A673 (cell line): Measurements from ENCODE around the gene SLC48A1. TPM values are rescaled to one million over a fixed set of nuclear protein-coding genes. Genes with fewer than 3 reads are reported as not detected.
A peak's percentile ranks its signal among the peaks of the same experiment; 100 is the strongest.

Experiments used
- BruUV-seq: library from RNA; stranded (reverse); fragments of 400-500 nt; replicated peaks from 2 replicates; lab custom pipeline; 2021; lab: Mats Ljungman, UMichigan
- CTCF ChIA-PET: fragments of 300-600 bp; sonication (Branson Sonifier 250); formaldehyde crosslinking; loops from one replicate; lab custom pipeline; 2022; ENCODE audit warnings: antibody characterized with exemption; lab: Charles Lee
- POLR2A ChIA-PET: fragments of 300-600 bp; sonication (Branson Sonifier 250); formaldehyde crosslinking; loops from one replicate; lab custom pipeline; 2022; ENCODE audit warnings: antibody characterized with exemption; ENCODE audit not compliant: low non-redundant PET; lab: Charles Lee
- DNase-seq: peaks from one replicate; pipeline ENCODE4 v3.0.0-alpha.2; 2015; ENCODE audit warnings: low spot score
- H3K27ac ChIP-seq: fragments of 200-600 bp; sonication (generic); 2 replicates; pipeline ENCODE4 v1.5.1; 2016; ENCODE audit warnings: mixed run types, low read depth, mild to moderate bottlenecking, mixed read lengths, antibody characterized with exemption, low read length; ENCODE audit not compliant: poor library complexity, severe bottlenecking
- H3K27me3 ChIP-seq: fragments of 200-600 bp; sonication (generic); replicated peaks from 2 replicates; pipeline ENCODE4 v1.6.1; 2017; ENCODE audit warnings: mixed run types, low read depth, mild to moderate bottlenecking, mixed read lengths, antibody characterized with exemption, low read length; ENCODE audit not compliant: insufficient read depth, poor library complexity
- H3K36me3 ChIP-seq: fragments of 200-600 bp; sonication (generic); 2 replicates; pipeline ENCODE4 v1.6.1; 2016; ENCODE audit warnings: mixed run types, mild to moderate bottlenecking, mixed read lengths, antibody characterized with exemption, low read length; ENCODE audit not compliant: insufficient read depth, poor library complexity, severe bottlenecking
- H3K4me1 ChIP-seq: fragments of 200-600 bp; sonication (generic); 2 replicates; pipeline ENCODE4 v1.6.1; 2017; ENCODE audit warnings: mixed run types, mild to moderate bottlenecking, mixed read lengths, antibody characterized with exemption, low read length; ENCODE audit not compliant: insufficient read depth, poor library complexity, severe bottlenecking
- H3K4me3 ChIP-seq: fragments of 200-600 bp; sonication (generic); 2 replicates; pipeline ENCODE4 v1.5.1; 2016; ENCODE audit warnings: low read depth, mixed run types, mild to moderate bottlenecking, mixed read lengths, low read length; ENCODE audit not compliant: poor library complexity, severe bottlenecking
- H3K9me3 ChIP-seq: fragments of 200-600 bp; sonication (generic); 2 replicates; pipeline ENCODE4 v1.6.1; 2016; ENCODE audit warnings: mixed run types, low read depth, mild to moderate bottlenecking, mixed read lengths, antibody characterized with exemption, low read length; ENCODE audit not compliant: poor library complexity, severe bottlenecking
- CTCF ChIP-seq: fragments of 300-800, 200-600 bp; sonication (generic); conservative IDR thresholded peaks from 2 replicates; pipeline ENCODE4 v1.5.1; 2017; ENCODE audit warnings: low read depth, mild to moderate bottlenecking, antibody characterized with exemption, low read length, moderate library complexity, mixed read lengths
- EZH2 ChIP-seq: fragments of 200-600 bp; sonication (generic); IDR thresholded peaks from 2 replicates; pipeline ENCODE4 v1.6.1; 2017; ENCODE audit warnings: borderline replicate concordance, low read depth, mild to moderate bottlenecking, mixed read lengths, antibody characterized with exemption, low read length; ENCODE audit not compliant: poor library complexity, severe bottlenecking
- intact Hi-C: fragments of 100-400 bp; cut with micrococcal nuclease; formaldehyde crosslinking; loops from one replicate; pipeline ENCODE4 v1.10.0; 2022; ENCODE audit not compliant: unreplicated experiment
- total RNA-seq: library from RNA; stranded (reverse); gene quantifications from 2 replicates; pipeline ENCODE4 v1.2.3, GENCODE V29; 2021

Gene SLC48A1
- total RNA-seq, 1 experiment from 2014 or later, result 39.3 TPM

GRCh38 chr12:47801904-47802246, 28.8 kb downstream of the SLC48A1 start:
- Histone ChIP-seq H3K4me1 (no peaks in the 10 kb centered on the region), H3K27ac (no peak overlapping the region), H3K27me3 (no peaks in the 10 kb centered on the region), H3K9me3 (no peaks in the 10 kb centered on the region), H3K36me3 (no peaks in the 10 kb centered on the region), H3K4me3 (no peak overlapping the region)
- ChIA-PET POLR2A (no interaction called here), CTCF (interaction anchor here (0.5 to 1.1 kb wide), 3 partner anchors 11 to 152 kb away, joined by 3 to 4 read pairs (median 3); no protein-coding TSS in a partner anchor)
- no peak for DNase-seq
- TF ChIP-seq CTCF (no peak), EZH2 (no peak)
- intact Hi-C loops, result no loop called here
- no TSS peak for BruUV-seq

- H3K4me3 ChIP-seq, result no peak overlapping the region
- intact Hi-C loops, result no loop called here
- CTCF ChIA-PET, result interaction anchor here (0.9 to 1.1 kb wide), 2 partner anchors 11 to 36 kb away, joined by 3 to 4 read pairs; no protein-coding TSS in a partner anchor
- H3K4me1 ChIP-seq, result no peaks in the 10 kb centered on the region
- no peak for TF ChIP-seq EZH2
- peak; percentile 35; the same call in 1 of the 2 replicates for TF ChIP-seq CTCF
- no peaks in the 10 kb centered on the region for H3K27me3 ChIP-seq
- H3K27ac ChIP-seq, result no peak overlapping the region
- POLR2A ChIA-PET, result no interaction called here
- no peaks in the 10 kb centered on the region for H3K9me3 ChIP-seq
- no TSS peak for BruUV-seq
- H3K36me3 ChIP-seq, result no peaks in the 10 kb centered on the region
- no peak for DNase-seq
Measured at GRCh38 chr12:47802312-47802711, 29.3 kb downstream of the SLC48A1 start.

GRCh38 chr12:47803191-47803875, 30.3 kb downstream of the SLC48A1 start:
- H3K4me1 ChIP-seq, result no peaks in the 10 kb centered on the region
- no peaks in the 10 kb centered on the region for H3K9me3 ChIP-seq
- intact Hi-C loops, result no loop called here
- TF ChIP-seq EZH2, result no peak
- TF ChIP-seq CTCF, result no peak
- ChIA-PET CTCF (no interaction called here), POLR2A (no interaction called here)
- no peaks in the 10 kb centered on the region for H3K27me3 ChIP-seq
- no peak for DNase-seq
- BruUV-seq, result no TSS peak
- no peaks in the 10 kb centered on the region for H3K36me3 ChIP-seq
- H3K4me3 ChIP-seq, result no peak overlapping the region
- no peak overlapping the region for H3K27ac ChIP-seq
